H1 (cell line): ENCODE measurements around the gene RAVER2. TPM values are rescaled to one million over a fixed set of nuclear protein-coding genes. Genes with fewer than 3 reads are reported as not detected.

Source experiments
- CTCF ChIA-PET: fragments of 300-600 bp; sonication (Branson Sonifier 250); formaldehyde crosslinking; loops from one replicate; lab custom pipeline; 2021; ENCODE audit not compliant: partially characterized antibody; lab: Charles Lee
- POLR2A ChIA-PET: fragments of 300-600 bp; sonication (Branson Sonifier 250); formaldehyde crosslinking; loops from one replicate; lab custom pipeline; 2021; ENCODE audit warnings: inconsistent platforms; ENCODE audit not compliant: partially characterized antibody; lab: Charles Lee
- DNase-seq, 2 experiments: peaks; one replicate each; pipeline versions ENCODE4 v3.0.0 to v3.0.0-alpha.2; 2010 to 2022; ENCODE audit warnings: low spot score in 2 of 2, low read depth in 1 of 2, mixed read lengths in 1 of 2
- FAIRE-seq: peaks from 2 replicates; lab custom pipeline; 2011; peaks lifted over from hg19 to GRCh38; lab: Jason Lieb, UNC
- H2AFZ ChIP-seq: 2 replicates; pipeline ENCODE4 v1.8.1; 2012; ENCODE audit warnings: low read length, inconsistent platforms
- H2AK5ac ChIP-seq: 2 replicates; pipeline ENCODE4 v1.6.1; 2013; ENCODE audit warnings: low read depth, low read length
- H2BK120ac ChIP-seq: replicated peaks from 2 replicates; pipeline ENCODE3; 2013; ENCODE audit warnings: low read depth, low read length, inconsistent platforms
- H2BK12ac ChIP-seq: 2 replicates; pipeline ENCODE4 v1.6.1; 2013; ENCODE audit warnings: low read depth, low read length
- H2BK15ac ChIP-seq: 2 replicates; pipeline ENCODE4 v1.6.1; 2013; ENCODE audit warnings: low read length
- H2BK20ac ChIP-seq: 2 replicates; pipeline ENCODE4 v1.6.1; 2013; ENCODE audit warnings: low read length
- H2BK5ac ChIP-seq: 2 replicates; pipeline ENCODE4 v1.6.1; 2013; ENCODE audit warnings: low read depth, low read length
- H3K14ac ChIP-seq: 2 replicates; pipeline ENCODE4 v1.6.1; 2013; ENCODE audit warnings: inconsistent platforms; ENCODE audit not compliant: insufficient read length
- H3K18ac ChIP-seq: 2 replicates; pipeline ENCODE4 v1.6.1; 2013; ENCODE audit warnings: low read length; ENCODE audit errors: extremely low read depth
- H3K23ac ChIP-seq: 2 replicates; pipeline ENCODE4 v1.6.1; 2013; ENCODE audit warnings: inconsistent platforms; ENCODE audit not compliant: insufficient read length
- H3K23me2 ChIP-seq: 2 replicates; pipeline ENCODE4 v1.6.1; 2013; ENCODE audit warnings: low read depth, low read length
- H3K27ac ChIP-seq: 2 replicates; pipeline ENCODE4 v1.6.1; 2011; ENCODE audit warnings: low read depth, low read length, inconsistent platforms
- H3K27me3 ChIP-seq, 4 experiments: replicated peaks in 1 of 4; 1 replicate in 1 of 4; 2 replicates in 3 of 4; pipeline versions ENCODE4 v1.6.1 to v1.8.1; 2011 to 2013; ENCODE audit warnings: low read length in 3 of 4, mild to moderate bottlenecking in 3 of 4, inconsistent platforms in 2 of 4, mixed read lengths in 2 of 4, moderate library complexity in 1 of 4; ENCODE audit not compliant: control insufficient read depth in 3 of 4, insufficient read depth in 3 of 4; ENCODE audit errors: extremely low read depth in 1 of 4
- H3K36me3 ChIP-seq, 4 experiments: 2 replicates each; pipeline versions ENCODE4 v1.6.1 to v1.8.1; 2011 to 2013; ENCODE audit warnings: mild to moderate bottlenecking in 4 of 4, low read length in 3 of 4, moderate library complexity in 2 of 4, control low read depth in 1 of 4, inconsistent platforms in 1 of 4; ENCODE audit not compliant: insufficient read depth in 4 of 4, control insufficient read depth in 2 of 4
- H3K4ac ChIP-seq: replicated peaks from 2 replicates; pipeline ENCODE3; 2013; ENCODE audit warnings: low read length, low read depth, mixed read lengths, inconsistent platforms; ENCODE audit not compliant: insufficient read length
- H3K4me1 ChIP-seq, 4 experiments: replicated peaks in 1 of 4; 1 replicate in 1 of 4; 2 replicates in 3 of 4; pipeline versions ENCODE4 v1.6.1 to v1.8.1; 2011 to 2013; ENCODE audit warnings: low read length in 3 of 4, inconsistent platforms in 2 of 4, mixed read lengths in 1 of 4; ENCODE audit not compliant: insufficient read depth in 4 of 4, control insufficient read depth in 3 of 4
- H3K4me2 ChIP-seq, 2 experiments: 2 replicates each; pipeline versions ENCODE4 v1.6.1 to v1.8.1; 2011 to 2013; ENCODE audit warnings: low read depth in 2 of 2, low read length in 2 of 2, control low read depth in 1 of 2, inconsistent platforms in 1 of 2, mild to moderate bottlenecking in 1 of 2; ENCODE audit not compliant: insufficient read depth in 1 of 2
- H3K4me3 ChIP-seq, 4 experiments: fragments of 200-600, 300-600 bp in 1 of 4; sonication (generic), shearing (Covaris generic), sonication (Bioruptor Twin) in 1 of 4; 2 replicates each; pipeline versions ENCODE4 v1.5.1 to v1.8.1; 2011 to 2016; ENCODE audit warnings: low read length in 4 of 4, low read depth in 3 of 4, control low read depth in 2 of 4, inconsistent platforms in 2 of 4, mild to moderate bottlenecking in 2 of 4, mixed read lengths in 1 of 4, moderate library complexity in 1 of 4; ENCODE audit not compliant: insufficient read depth in 2 of 4; ENCODE audit errors: extremely low read depth in 1 of 4
- H3K56ac ChIP-seq: replicated peaks from 2 replicates; pipeline ENCODE3; 2013; ENCODE audit warnings: low read depth, mild to moderate bottlenecking, mixed read lengths, low read length, inconsistent platforms; ENCODE audit not compliant: insufficient read length
- H3K79me1 ChIP-seq: 2 replicates; pipeline ENCODE4 v1.6.1; 2013; ENCODE audit warnings: low read depth, low read length, control low read depth
- H3K79me2 ChIP-seq, 2 experiments: 2 replicates each; pipeline versions ENCODE4 v1.6.1 to v1.8.1; 2012 to 2013; ENCODE audit warnings: low read length in 2 of 2, mild to moderate bottlenecking in 2 of 2, inconsistent platforms in 1 of 2; ENCODE audit not compliant: insufficient read depth in 2 of 2, control insufficient read depth in 1 of 2
- H3K9ac ChIP-seq, 4 experiments: replicated peaks in 1 of 4; 1 replicate in 1 of 4; 2 replicates in 3 of 4; pipeline versions ENCODE4 v1.6.1 to v1.8.1; 2011 to 2013; ENCODE audit warnings: low read depth in 3 of 4, low read length in 3 of 4, control low read depth in 2 of 4, mild to moderate bottlenecking in 2 of 4, moderate library complexity in 2 of 4, inconsistent platforms in 1 of 4; ENCODE audit errors: extremely low read depth in 1 of 4
- H3K9me3 ChIP-seq, 2 experiments: 2 replicates each; pipeline versions ENCODE4 v1.6.1 to v1.8.1; 2012 to 2013; ENCODE audit warnings: mild to moderate bottlenecking in 2 of 2, moderate library complexity in 2 of 2, control low read depth in 1 of 2, inconsistent platforms in 1 of 2, low read depth in 1 of 2, low read length in 1 of 2, mixed read lengths in 1 of 2; ENCODE audit not compliant: insufficient read depth in 2 of 2
- H4K20me1 ChIP-seq, 2 experiments: replicated peaks in 1 of 2; 2 replicates each; pipeline versions ENCODE3 to v1.8.1; 2011 to 2013; ENCODE audit warnings: inconsistent platforms in 2 of 2, low read length in 2 of 2, mild to moderate bottlenecking in 1 of 2; ENCODE audit not compliant: insufficient read depth in 2 of 2, control insufficient read depth in 1 of 2
- H4K5ac ChIP-seq: 2 replicates; pipeline ENCODE4 v1.6.1; 2013; ENCODE audit warnings: low read length, low read depth, mixed read lengths, inconsistent platforms; ENCODE audit not compliant: insufficient read length
- H4K8ac ChIP-seq: 2 replicates; pipeline ENCODE4 v1.8.0; 2013; ENCODE audit warnings: mild to moderate bottlenecking, moderate library complexity, low read length, inconsistent platforms; ENCODE audit not compliant: insufficient read depth; ENCODE audit errors: extremely low read depth
- H4K91ac ChIP-seq: replicated peaks from 2 replicates; pipeline ENCODE3; 2013; ENCODE audit warnings: low read length, mixed read lengths, inconsistent platforms; ENCODE audit not compliant: insufficient read length
- BCL11A ChIP-seq, 2 experiments: IDR thresholded peaks; one replicate each; pipeline ENCODE4 v1.6.1; 2011; ENCODE audit warnings: low read depth in 2 of 2, low read length in 2 of 2, mild to moderate bottlenecking in 2 of 2
- CTCF ChIP-seq, 3 experiments: IDR thresholded peaks; 1 replicate in 2 of 3; 2 replicates in 1 of 3; pipeline versions ENCODE4 v1.5.1 to v1.6.1; 2011; ENCODE audit warnings: low read length in 3 of 3, mild to moderate bottlenecking in 3 of 3, inconsistent platforms in 2 of 3, low read depth in 1 of 3, moderate library complexity in 1 of 3; ENCODE audit not compliant: insufficient read depth in 1 of 3; ENCODE audit errors: control extremely low read depth in 1 of 3
- EZH2 ChIP-seq: fragments of 200-600 bp; sonication (generic); IDR thresholded peaks from 2 replicates; pipeline ENCODE4 v1.7.1; 2012; ENCODE audit warnings: low read depth, mild to moderate bottlenecking, moderate library complexity, low read length, inconsistent platforms; ENCODE audit not compliant: severe bottlenecking
- JUN ChIP-seq: IDR thresholded peaks from 2 replicates; pipeline ENCODE4 v1.6.1; 2011; ENCODE audit warnings: low read depth, mild to moderate bottlenecking, improper control_type of control experiment, low read length
- NRF1 ChIP-seq: IDR thresholded peaks from 2 replicates; pipeline ENCODE4 v1.6.1; 2011; ENCODE audit warnings: mild to moderate bottlenecking, low read depth, low read length, improper control_type of control experiment
- PHF8 ChIP-seq: fragments of 200-600 bp; sonication (generic); conservative IDR thresholded peaks from 2 replicates; pipeline ENCODE4 v1.7.1; 2012; ENCODE audit warnings: low read depth, mild to moderate bottlenecking, inconsistent platforms, low read length, moderate library complexity
- POU5F1 ChIP-seq: IDR thresholded peaks from 2 replicates; pipeline ENCODE4 v1.6.1; 2011; ENCODE audit warnings: low read depth, mild to moderate bottlenecking, low read length, moderate library complexity
- RBBP5 ChIP-seq: IDR thresholded peaks from 2 replicates; pipeline ENCODE4 v1.7.1; 2012; ENCODE audit warnings: low read depth, mild to moderate bottlenecking, inconsistent platforms, low read length, moderate library complexity, borderline replicate concordance
- RFX5 ChIP-seq: IDR thresholded peaks from 2 replicates; pipeline ENCODE4 v1.6.1; 2011; ENCODE audit warnings: low read depth, low read length, improper control_type of control experiment, borderline replicate concordance
- SP1 ChIP-seq: IDR thresholded peaks from 2 replicates; pipeline ENCODE4 v1.6.1; 2011; ENCODE audit warnings: low read depth, low read length
- USF2 ChIP-seq: IDR thresholded peaks from 2 replicates; pipeline ENCODE4 v1.6.1; 2011; ENCODE audit warnings: low read length, improper control_type of control experiment
- WGBS, 2 experiments: shearing (Covaris generic) in 1 of 2; methylation state at CpG; one replicate each; pipeline versions ENCODE4 v1.1.6 to v1.1.7; 2013 to 2015; ENCODE audit warnings: low lambda C conversion rate in 2 of 2, mixed read lengths in 2 of 2, inconsistent platforms in 1 of 2, low coverage in 1 of 2, missing lambda C conversion rate in 1 of 2; ENCODE audit not compliant: insufficient replicate concordance in 2 of 2, insufficient coverage in 1 of 2, insufficient read length in 1 of 2; ENCODE audit errors: extremely low coverage in 1 of 2, missing lambda C conversion rate in 1 of 2; 5-methylcytosine and 5-hydroxymethylcytosine counted together
- polyA plus RNA-seq, 7 experiments: library from polyadenylated mRNA; depleted of rRNA in 3 of 7; stranded (reverse) in 5 of 7; unstranded in 2 of 7; fragments of >200 nt in 5 of 7; fragments of 200-250 nt in 2 of 7; gene quantifications; 1 replicate in 5 of 7; 2 replicates in 1 of 7; 4 replicates in 1 of 7; pipeline versions ENCODE4 v1.2.1 to v1.2.3, GENCODE V29; 2011 to 2013; ENCODE audit warnings: missing spikeins in 2 of 7, mixed read lengths in 2 of 7
- total RNA-seq: library from RNA; stranded (reverse); fragmentation: NEBNext Ultra II Directional; extraction: Animal tissue kit (Norgen Biotek cat#: 25700); gene quantifications from 2 replicates; pipeline ENCODE4 v1.2.1, GENCODE V29; 2021

Gene RAVER2
- total and polyA plus RNA-seq, 2 of the 8 experiments (the other 6 are each of a cell fraction or from before 2014, with no cell fraction given): 10.5 to 19.5 TPM

GRCh38 chr1:64880449-64880848 lies 135.6 kb downstream of the RAVER2 start:
- no peak overlapping the region for H3K18ac ChIP-seq
- H3K36me3 ChIP-seq: no peaks in the 10 kb centered on the region
- no peak overlapping the region for H3K27ac ChIP-seq
- POLR2A ChIA-PET: no interaction called here
- H4K20me1 ChIP-seq: no peaks in the 10 kb centered on the region
- no peak overlapping the region for H3K14ac ChIP-seq
- FAIRE-seq: no peak
- no peak for TF ChIP-seq SP1
- no peak for TF ChIP-seq USF2
- no peak for TF ChIP-seq RFX5
- no peak for TF ChIP-seq NRF1
- no peak for TF ChIP-seq PHF8
- no peak for TF ChIP-seq POU5F1
- no peak for TF ChIP-seq RBBP5
- TF ChIP-seq BCL11A (IDR thresholded peaks at IDR 0.05; ENCODE audit: low read depth in 2 of 2, low read length in 2 of 2): no peak
- no peak for TF ChIP-seq EZH2
- TF ChIP-seq CTCF (IDR thresholded peaks at IDR 0.05; ENCODE audit: control extremely low read depth in 1 of 3, insufficient read depth in 1 of 3, low read depth in 1 of 3, low read length in 3 of 3): no peak
- no peak for TF ChIP-seq JUN
- TF ChIP-seq, all 59 proteins: peak for 0
- no peak overlapping the region for H2BK5ac ChIP-seq
- H3K9ac ChIP-seq: no peak overlapping the region
- no peak overlapping the region for H2BK20ac ChIP-seq
- no peak overlapping the region for H2AK5ac ChIP-seq
- H3K79me2 ChIP-seq: no peaks in the 10 kb centered on the region
- H3K23me2 ChIP-seq: no peaks in the 10 kb centered on the region
- H3K27me3 ChIP-seq: no peaks in the 10 kb centered on the region
- 92% methylated on average over 4 of the region's 4 CpGs; no CpG with 5 or more reads in 1 of the 2 experiments for WGBS, 2 experiments
- peak in 1 of 2 experiments; percentile 13 for DNase-seq
- H4K5ac ChIP-seq: no peak overlapping the region
- no peak overlapping the region for H3K4me3 ChIP-seq
- H3K9me3 ChIP-seq: no peaks in the 10 kb centered on the region
- H3K23ac ChIP-seq: no peak overlapping the region
- H4K91ac ChIP-seq: no peak overlapping the region
- no peak overlapping the region for H2BK120ac ChIP-seq
- no peak overlapping the region for H3K4me2 ChIP-seq
- H2AFZ ChIP-seq: no peak overlapping the region
- H2BK15ac ChIP-seq: no peak overlapping the region
- H3K56ac ChIP-seq: no peak overlapping the region
- peaks cover 0 to 3% (median 1%) of the 10 kb centered on the region in 4 experiments; a peak in 3 of 7 replicates for H3K4me1 ChIP-seq
- H2BK12ac ChIP-seq: no peak overlapping the region
- CTCF ChIA-PET: no interaction called here
- no peak overlapping the region for H3K4ac ChIP-seq
- no peaks in the 10 kb centered on the region for H3K79me1 ChIP-seq
- no peak overlapping the region for H4K8ac ChIP-seq
